Measurements from ENCODE around the gene TBC1D20.
"Not testable (repeated sequence)": the region's sequence is repeated elsewhere in the genome, so short reads cannot be mapped to it uniquely, and the experiment has no call there.

The TBC1D20 gene

DNA sequence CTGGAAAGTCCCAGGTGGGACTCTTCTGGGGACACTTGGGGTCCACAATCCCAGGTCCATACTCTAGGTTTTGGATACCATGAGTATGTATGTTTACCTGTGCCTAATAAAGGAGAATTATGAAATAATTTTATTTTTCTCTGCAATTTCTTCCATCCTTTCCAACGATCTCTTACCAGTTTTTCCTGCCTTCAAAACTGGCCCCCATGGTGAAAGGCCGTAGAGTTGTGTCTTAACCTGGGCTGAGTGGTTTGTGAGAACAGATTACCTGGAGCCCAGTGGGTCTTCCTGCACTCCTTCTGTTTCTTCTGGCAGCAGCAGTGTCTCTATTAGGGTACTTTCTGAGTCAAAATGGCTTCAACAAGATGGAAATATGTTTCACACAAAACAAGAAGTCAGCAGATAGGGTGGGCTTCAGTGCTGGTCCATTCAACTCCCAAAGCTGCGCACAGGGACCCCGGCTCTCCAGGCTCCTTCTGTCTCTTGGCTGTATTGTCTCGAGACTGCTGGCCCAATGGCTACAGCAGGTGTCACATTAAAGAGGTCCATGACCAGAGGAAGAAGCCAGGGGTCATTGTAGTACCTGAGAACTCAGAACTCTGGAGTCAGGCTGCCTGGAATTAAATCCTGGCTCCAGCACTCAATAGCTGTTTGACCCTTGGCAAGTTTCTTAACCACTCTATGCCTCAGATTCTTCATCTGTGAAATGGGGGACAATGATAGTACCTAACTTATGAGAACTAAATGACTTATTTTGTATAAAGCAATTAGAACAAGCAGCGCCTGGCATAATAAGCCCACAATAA lies 64.7 kb downstream of the TBC1D20 start:
- H3K14ac ChIP-seq (ENCODE audit: low read length): no peak overlapping the region
- no peak overlapping the region for H3K4me2 ChIP-seq (ENCODE audit: low read length)
- no peaks in the 10 kb centered on the region for H3K27me3 ChIP-seq (ENCODE audit: insufficient read depth, low read length)
- no peak overlapping the region for H4K91ac ChIP-seq (ENCODE audit: low read depth, low read length)
- H2BK5ac ChIP-seq (ENCODE audit: low read depth, low read length, poor library complexity): no peak overlapping the region
- H3K4me3 ChIP-seq (ENCODE audit: low read depth, low read length): no peak overlapping the region
- no peak overlapping the region for H2BK12ac ChIP-seq (ENCODE audit: low read length)
- H3K9me3 ChIP-seq (ENCODE audit: insufficient read depth, low read depth, low read length): no peaks in the 10 kb centered on the region
- H3K79me1 ChIP-seq (ENCODE audit: low read length): no peaks in the 10 kb centered on the region
- H2AK5ac ChIP-seq (ENCODE audit: low read length): no peak overlapping the region
- peaks cover 17 to 22% of the 10 kb centered on the region in 2 experiments for H3K36me3 ChIP-seq (ENCODE audit: control insufficient read depth in 1 of 2, insufficient read depth in 2 of 2, low read length in 2 of 2)
- no peak overlapping the region for H4K12ac ChIP-seq (ENCODE audit: low read depth, low read length)
- no peak overlapping the region for H3K9ac ChIP-seq (ENCODE audit: low read length)
- H3K79me2 ChIP-seq (ENCODE audit: control insufficient read depth, insufficient read depth, low read length, poor library complexity): no peaks in the 10 kb centered on the region
- no peak overlapping the region for H3K18ac ChIP-seq (ENCODE audit: low read length)
- H2BK120ac ChIP-seq (ENCODE audit: insufficient read depth, low read length, poor library complexity): no peak overlapping the region
- WGBS (ENCODE audit: extremely low coverage, insufficient coverage, insufficient read length): no CpG with 5 or more reads among the region's 6 CpGs
- no peak overlapping the region for H2AFZ ChIP-seq (ENCODE audit: insufficient read depth, low read length, poor library complexity)
- H3K4me1 ChIP-seq (ENCODE audit: control insufficient read depth in 1 of 2, insufficient read depth in 2 of 2, low read length in 2 of 2): no peaks in the 10 kb centered on the region
- no peak overlapping the region for H4K8ac ChIP-seq (ENCODE audit: low read depth, low read length)
- no peak overlapping the region for H3K27ac ChIP-seq (ENCODE audit: low read depth, low read length)
- no peak overlapping the region for H3K4ac ChIP-seq (ENCODE audit: low read depth, low read length)
- no peak for DNase-seq
- no peak overlapping the region for H3K23ac ChIP-seq (ENCODE audit: low read length)

DNA sequence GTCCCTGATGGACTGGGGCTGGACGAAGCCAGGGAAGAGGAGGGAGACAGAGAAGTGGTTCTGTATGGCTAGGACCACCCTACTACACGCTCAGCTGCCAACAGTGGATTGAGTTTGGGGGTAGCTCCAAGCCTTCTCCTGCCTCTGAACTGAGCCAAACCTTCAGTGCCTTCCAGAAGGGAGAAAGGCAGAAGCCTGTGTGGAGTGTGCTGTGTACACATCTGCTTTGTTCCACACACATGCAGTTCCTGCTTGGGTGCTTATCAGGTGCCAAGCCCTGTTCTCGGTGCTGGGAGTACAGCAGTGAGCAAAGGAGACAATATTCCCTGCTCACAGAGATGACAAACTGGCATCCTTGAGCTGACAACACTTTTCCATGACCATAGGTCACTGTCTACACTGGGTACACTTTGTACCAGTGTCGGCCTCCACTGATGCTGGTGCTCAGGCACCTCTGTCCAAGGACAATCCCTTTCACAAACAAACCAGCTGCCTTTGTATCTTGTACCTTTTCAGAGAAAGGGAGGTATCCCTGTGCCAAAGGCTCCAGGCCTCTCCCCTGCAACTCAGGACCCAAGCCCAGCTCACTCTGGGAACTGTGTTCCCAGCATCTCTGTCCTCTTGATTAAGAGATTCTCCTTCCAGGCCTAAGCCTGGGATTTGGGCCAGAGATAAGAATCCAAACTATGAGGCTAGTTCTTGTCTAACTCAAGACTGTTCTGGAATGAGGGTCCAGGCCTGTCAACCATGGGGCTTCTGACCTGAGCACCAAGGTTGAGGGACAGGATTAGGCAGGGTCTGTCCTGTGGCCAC lies 65.5 kb downstream of the TBC1D20 start:
- H3K4ac ChIP-seq (ENCODE audit: low read depth, low read length): no peak overlapping the region
- H3K23ac ChIP-seq (ENCODE audit: low read length): no peak overlapping the region
- no peaks in the 10 kb centered on the region for H3K9me3 ChIP-seq (ENCODE audit: insufficient read depth, low read depth, low read length)
- no peak overlapping the region for H2BK5ac ChIP-seq (ENCODE audit: low read depth, low read length, poor library complexity)
- no peaks in the 10 kb centered on the region for H3K4me1 ChIP-seq (ENCODE audit: control insufficient read depth in 1 of 2, insufficient read depth in 2 of 2, low read length in 2 of 2)
- peaks cover 19 to 25% of the 10 kb centered on the region in 2 experiments for H3K36me3 ChIP-seq (ENCODE audit: control insufficient read depth in 1 of 2, insufficient read depth in 2 of 2, low read length in 2 of 2)
- H3K18ac ChIP-seq (ENCODE audit: low read length): no peak overlapping the region
- no CpG with 5 or more reads among the region's 4 CpGs for WGBS (ENCODE audit: extremely low coverage, insufficient coverage, insufficient read length)
- H3K9ac ChIP-seq (ENCODE audit: low read length): no peak overlapping the region
- no peak overlapping the region for H3K4me3 ChIP-seq (ENCODE audit: low read depth, low read length)
- no peak for DNase-seq
- no peaks in the 10 kb centered on the region for H3K79me2 ChIP-seq (ENCODE audit: control insufficient read depth, insufficient read depth, low read length, poor library complexity)
- no peaks in the 10 kb centered on the region for H3K27me3 ChIP-seq (ENCODE audit: insufficient read depth, low read length)
- H2BK12ac ChIP-seq (ENCODE audit: low read length): no peak overlapping the region
- H3K14ac ChIP-seq (ENCODE audit: low read length): no peak overlapping the region
- no peak overlapping the region for H4K91ac ChIP-seq (ENCODE audit: low read depth, low read length)
- no peak overlapping the region for H2AFZ ChIP-seq (ENCODE audit: insufficient read depth, low read length, poor library complexity)
- H2AK5ac ChIP-seq (ENCODE audit: low read length): no peak overlapping the region
- no peaks in the 10 kb centered on the region for H3K79me1 ChIP-seq (ENCODE audit: low read length)
- no peak overlapping the region for H4K8ac ChIP-seq (ENCODE audit: low read depth, low read length)
- H4K12ac ChIP-seq (ENCODE audit: low read depth, low read length): no peak overlapping the region
- H2BK120ac ChIP-seq (ENCODE audit: insufficient read depth, low read length, poor library complexity): no peak overlapping the region
- no peak overlapping the region for H3K27ac ChIP-seq (ENCODE audit: low read depth, low read length)
- H3K4me2 ChIP-seq (ENCODE audit: low read length): no peak overlapping the region

DNA sequence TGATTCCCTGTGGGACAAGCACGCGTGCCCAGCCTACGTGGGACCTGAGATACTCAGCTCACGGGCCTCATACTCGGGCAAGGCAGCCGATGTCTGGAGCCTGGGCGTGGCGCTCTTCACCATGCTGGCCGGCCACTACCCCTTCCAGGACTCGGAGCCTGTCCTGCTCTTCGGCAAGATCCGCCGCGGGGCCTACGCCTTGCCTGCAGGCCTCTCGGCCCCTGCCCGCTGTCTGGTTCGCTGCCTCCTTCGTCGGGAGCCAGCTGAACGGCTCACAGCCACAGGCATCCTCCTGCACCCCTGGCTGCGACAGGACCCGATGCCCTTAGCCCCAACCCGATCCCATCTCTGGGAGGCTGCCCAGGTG lies 66.1 kb downstream of the TBC1D20 start:
- Histone ChIP-seq H3K4me2 (ENCODE audit: low read length) (no peak overlapping the region), H3K9ac (ENCODE audit: low read length) (no peak overlapping the region), H3K79me2 (ENCODE audit: control insufficient read depth, insufficient read depth, low read length, poor library complexity) (no peaks in the 10 kb centered on the region), H3K14ac (ENCODE audit: low read length) (no peak overlapping the region), H3K18ac (ENCODE audit: low read length) (no peak overlapping the region), H3K4ac (ENCODE audit: low read depth, low read length) (no peak overlapping the region), H4K8ac (ENCODE audit: low read depth, low read length) (no peak overlapping the region), H2AK5ac (ENCODE audit: low read length) (no peak overlapping the region), H4K91ac (ENCODE audit: low read depth, low read length) (no peak overlapping the region), H4K12ac (ENCODE audit: low read depth, low read length) (no peak overlapping the region), H2AFZ (ENCODE audit: insufficient read depth, low read length, poor library complexity) (no peak overlapping the region), H2BK5ac (ENCODE audit: low read depth, low read length, poor library complexity) (no peak overlapping the region), H3K79me1 (ENCODE audit: low read length) (no peaks in the 10 kb centered on the region), H3K9me3 (ENCODE audit: insufficient read depth, low read depth, low read length) (no peaks in the 10 kb centered on the region), H3K4me3 (ENCODE audit: low read depth, low read length) (no peak overlapping the region), H3K36me3 (ENCODE audit: control insufficient read depth in 1 of 2, insufficient read depth in 2 of 2, low read length in 2 of 2) (peaks cover 22 to 28% of the 10 kb centered on the region in 2 experiments), H2BK120ac (ENCODE audit: insufficient read depth, low read length, poor library complexity) (no peak overlapping the region), H3K23ac (ENCODE audit: low read length) (no peak overlapping the region), H3K27ac (ENCODE audit: low read depth, low read length) (no peak overlapping the region), H3K4me1 (ENCODE audit: control insufficient read depth in 1 of 2, insufficient read depth in 2 of 2, low read length in 2 of 2) (no peaks in the 10 kb centered on the region), H3K27me3 (ENCODE audit: insufficient read depth, low read length) (no peaks in the 10 kb centered on the region), H2BK12ac (ENCODE audit: low read length) (no peak overlapping the region)
- no peak for DNase-seq
- WGBS (ENCODE audit: extremely low coverage, insufficient coverage, insufficient read length): no CpG with 5 or more reads among the region's 24 CpGs

DNA sequence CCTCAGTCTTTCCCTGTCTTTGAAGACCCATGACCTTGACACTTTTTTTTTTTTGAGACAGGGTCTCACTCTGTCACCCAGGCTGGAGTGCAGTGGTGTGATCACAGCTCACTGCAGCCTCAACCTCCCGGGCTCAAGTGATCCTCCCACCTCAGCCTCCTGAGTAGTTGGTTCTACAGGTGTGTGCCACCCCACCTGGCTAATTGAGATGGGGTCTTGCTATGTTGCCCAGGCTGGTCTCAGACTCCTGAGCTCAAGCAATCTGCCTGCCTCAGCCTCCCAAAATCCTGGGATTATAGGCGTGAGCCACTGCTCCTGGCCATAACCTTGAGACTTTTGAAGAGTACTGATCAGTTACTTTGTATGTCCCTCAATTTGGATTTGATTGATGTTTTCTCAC lies 69.0 kb downstream of the TBC1D20 start:
- WGBS (ENCODE audit: extremely low coverage, insufficient coverage, insufficient read length): no CpG with 5 or more reads among the region's 2 CpGs
- H3K14ac ChIP-seq (ENCODE audit: low read length); H3K27ac ChIP-seq (ENCODE audit: low read depth, low read length); H3K4me3 ChIP-seq (ENCODE audit: low read depth, low read length); H4K12ac ChIP-seq (ENCODE audit: low read depth, low read length); H3K79me1 ChIP-seq (ENCODE audit: low read length); H4K8ac ChIP-seq (ENCODE audit: low read depth, low read length); H3K23ac ChIP-seq (ENCODE audit: low read length); H3K18ac ChIP-seq (ENCODE audit: low read length); H3K9ac ChIP-seq (ENCODE audit: low read length); H3K4me2 ChIP-seq (ENCODE audit: low read length); H3K79me2 ChIP-seq (ENCODE audit: control insufficient read depth, insufficient read depth, low read length, poor library complexity); H2BK12ac ChIP-seq (ENCODE audit: low read length); H2BK5ac ChIP-seq (ENCODE audit: low read depth, low read length, poor library complexity); H3K4me1 ChIP-seq (ENCODE audit: control insufficient read depth in 1 of 2, insufficient read depth in 2 of 2, low read length in 2 of 2); H4K91ac ChIP-seq (ENCODE audit: low read depth, low read length); H3K27me3 ChIP-seq (ENCODE audit: insufficient read depth, low read length); H2AFZ ChIP-seq (ENCODE audit: insufficient read depth, low read length, poor library complexity); H3K9me3 ChIP-seq (ENCODE audit: insufficient read depth, low read depth, low read length); DNase-seq; H3K4ac ChIP-seq (ENCODE audit: low read depth, low read length); H2BK120ac ChIP-seq (ENCODE audit: insufficient read depth, low read length, poor library complexity); H2AK5ac ChIP-seq (ENCODE audit: low read length): not testable (repeated sequence)
- H3K36me3 ChIP-seq (ENCODE audit: control insufficient read depth in 1 of 2, insufficient read depth in 2 of 2, low read length in 2 of 2): peaks cover 39 to 49% of the 10 kb centered on the region in 2 experiments

Measured in trophoblast cell (in vitro differentiated cells and primary cell).